GM18520 (cell line): ENCODE data around the gene SLC13A4.
"Not testable (repeated sequence)": the region's sequence is repeated elsewhere in the genome, so short reads cannot be mapped to it uniquely, and the experiment has no call there.

ENCODE experiments used
- ATAC-seq: cut with Tn5 transposase; IDR thresholded peaks from one replicate; pipeline ENCODE4 v1.9.1; 2021; ENCODE audit not compliant: unreplicated experiment

Gene SLC13A4

DNA sequence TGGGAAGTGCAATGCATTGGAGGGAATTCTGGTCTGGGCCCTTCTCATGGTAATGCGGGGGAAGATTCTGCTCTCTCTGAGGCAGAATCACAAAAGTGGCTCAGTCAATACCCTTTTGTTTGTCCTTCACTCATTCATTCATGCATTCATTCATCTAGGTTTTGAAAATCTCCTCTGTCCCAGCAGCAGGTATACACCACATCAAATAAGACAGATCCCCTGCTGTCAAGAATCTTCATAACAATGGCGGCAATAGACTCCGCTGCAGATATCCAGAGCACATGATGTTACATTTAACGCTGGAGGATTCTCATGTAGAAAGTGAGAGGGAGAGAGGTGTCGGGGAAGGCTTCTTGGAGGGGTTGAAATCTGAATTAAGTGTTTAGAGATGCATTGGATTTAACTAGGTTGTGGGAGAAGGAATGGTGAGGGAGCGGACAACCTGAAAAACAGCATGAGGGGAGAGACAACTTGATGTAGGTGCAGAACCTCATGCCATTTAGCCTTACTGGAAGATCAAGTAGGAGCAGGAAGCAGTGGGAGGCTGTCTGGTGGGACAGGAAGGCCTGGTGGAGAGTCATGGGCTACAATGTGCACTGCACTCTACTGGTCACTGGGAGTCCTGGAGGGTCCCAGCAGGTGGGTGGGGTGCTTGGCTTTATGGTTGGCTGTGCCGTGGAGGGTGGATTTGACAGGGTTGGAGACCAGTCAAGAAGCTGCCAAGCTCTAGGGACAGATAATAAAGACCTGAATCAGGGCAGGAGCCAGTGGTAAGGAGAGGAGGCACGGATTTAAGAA lies 25.8 kb upstream of the SLC13A4 start:
- no peak for ATAC-seq

DNA sequence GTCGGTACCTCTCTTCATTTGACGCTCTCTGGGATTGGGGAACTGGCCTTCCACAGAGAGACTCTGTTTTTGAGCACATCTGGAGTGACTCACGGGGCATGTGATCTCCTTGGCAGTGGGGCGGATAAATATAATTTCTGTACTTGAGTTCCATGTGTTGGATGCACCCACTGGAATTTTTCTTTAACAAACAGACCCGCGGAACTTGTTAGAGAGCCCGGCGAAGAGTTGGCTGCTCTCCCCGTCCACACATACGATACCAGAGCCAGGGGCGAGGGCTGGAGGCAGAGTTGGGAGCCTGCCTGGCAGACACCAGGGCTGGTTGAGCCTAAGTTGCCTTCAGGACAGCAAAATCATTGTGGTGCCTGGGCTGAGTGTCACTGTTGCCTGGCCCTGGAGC lies 20.8 kb upstream of the SLC13A4 start, which contains the start of gene FAM180A:
TSS of gene FAM180A (minus strand) at position 44 of the 400 bp plus-strand sequence. CDS start 233 bp downstream, outside the sequence.
- ATAC-seq, result no peak

DNA sequence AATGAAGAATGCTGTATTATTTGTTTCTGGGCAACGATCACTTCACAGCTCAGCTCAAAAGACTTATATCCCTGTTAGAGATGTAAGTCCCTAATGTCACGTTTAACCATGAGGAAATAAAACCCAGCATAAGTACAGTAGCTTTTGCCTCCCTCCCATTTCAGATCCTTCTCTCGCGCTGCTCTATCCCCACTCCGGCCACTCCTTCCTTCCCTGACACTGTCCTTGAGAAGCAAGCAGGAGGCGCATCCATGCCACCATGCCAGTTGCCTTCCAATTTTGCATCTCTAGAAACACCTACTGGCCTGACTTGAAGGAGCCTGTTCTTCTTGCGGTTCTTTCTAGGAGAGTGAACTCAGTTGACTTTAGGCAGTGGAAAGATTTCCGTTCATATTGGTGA lies 19.4 kb upstream of the SLC13A4 start:
- no peak for ATAC-seq

DNA sequence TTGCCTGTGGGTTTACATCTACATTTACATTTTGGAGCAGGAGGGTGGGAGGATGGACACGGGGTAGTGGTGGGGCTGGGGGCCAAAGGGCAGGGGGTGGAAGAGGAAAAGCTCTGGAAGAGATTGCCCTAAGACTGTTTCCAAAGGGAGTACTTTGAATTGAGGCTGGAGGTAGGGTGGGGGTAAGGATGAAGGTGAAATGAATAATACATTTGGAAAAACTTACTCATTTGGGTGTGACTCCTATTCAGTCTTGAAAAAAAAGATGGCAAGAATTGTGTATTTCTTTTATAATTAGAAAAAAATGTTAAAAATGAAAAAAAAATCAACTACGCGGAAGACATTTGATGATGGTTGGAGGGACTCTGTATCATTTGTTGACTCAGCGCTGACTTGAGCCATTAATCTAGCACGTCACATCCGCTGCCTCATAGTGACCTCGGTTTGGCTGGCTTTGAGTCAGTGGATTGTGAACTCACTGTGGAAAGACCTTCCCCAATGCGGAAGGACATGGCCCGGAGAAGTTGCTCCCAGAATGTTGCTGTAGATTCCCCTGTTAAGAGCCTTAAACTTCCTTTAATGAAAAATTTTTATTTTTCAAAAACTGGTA lies 17.8 kb upstream of the SLC13A4 start:
- no peak for ATAC-seq

DNA sequence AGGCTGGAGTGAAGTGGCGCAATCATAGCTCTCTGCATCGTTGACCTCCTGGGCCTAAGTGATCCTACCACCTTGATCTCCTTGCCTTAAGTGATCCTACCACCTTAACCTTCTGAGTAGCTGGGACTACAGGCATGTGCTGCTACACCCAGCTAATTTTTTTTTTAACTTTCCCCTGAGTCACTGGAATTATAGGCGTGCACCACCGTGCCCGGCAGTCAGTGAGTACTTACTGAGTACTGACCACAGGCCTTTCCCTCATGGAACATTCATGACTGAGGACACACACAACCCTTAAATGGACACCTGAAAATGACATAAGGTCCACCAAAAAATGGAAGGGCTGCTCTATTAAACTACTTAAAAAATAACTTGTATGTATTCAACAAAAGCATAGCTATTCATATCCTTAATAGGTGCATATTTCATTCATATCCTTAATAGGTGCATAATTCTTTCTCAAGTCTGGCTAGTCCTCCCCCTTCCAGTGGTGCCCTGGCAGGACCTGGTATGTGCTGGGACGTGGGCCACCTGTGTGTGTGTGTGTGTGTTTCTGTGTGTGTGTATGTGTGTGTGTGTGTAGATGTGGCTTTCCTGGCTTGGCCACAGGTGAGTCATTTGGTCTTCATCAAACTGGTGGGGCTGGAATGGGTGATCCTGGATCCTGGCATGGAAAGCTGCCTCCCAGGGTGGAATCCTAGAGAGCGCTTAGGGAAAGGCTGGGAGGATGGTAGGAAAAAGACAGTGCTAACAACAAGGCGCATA lies 17.1 kb upstream of the SLC13A4 start:
- no peak for ATAC-seq

DNA sequence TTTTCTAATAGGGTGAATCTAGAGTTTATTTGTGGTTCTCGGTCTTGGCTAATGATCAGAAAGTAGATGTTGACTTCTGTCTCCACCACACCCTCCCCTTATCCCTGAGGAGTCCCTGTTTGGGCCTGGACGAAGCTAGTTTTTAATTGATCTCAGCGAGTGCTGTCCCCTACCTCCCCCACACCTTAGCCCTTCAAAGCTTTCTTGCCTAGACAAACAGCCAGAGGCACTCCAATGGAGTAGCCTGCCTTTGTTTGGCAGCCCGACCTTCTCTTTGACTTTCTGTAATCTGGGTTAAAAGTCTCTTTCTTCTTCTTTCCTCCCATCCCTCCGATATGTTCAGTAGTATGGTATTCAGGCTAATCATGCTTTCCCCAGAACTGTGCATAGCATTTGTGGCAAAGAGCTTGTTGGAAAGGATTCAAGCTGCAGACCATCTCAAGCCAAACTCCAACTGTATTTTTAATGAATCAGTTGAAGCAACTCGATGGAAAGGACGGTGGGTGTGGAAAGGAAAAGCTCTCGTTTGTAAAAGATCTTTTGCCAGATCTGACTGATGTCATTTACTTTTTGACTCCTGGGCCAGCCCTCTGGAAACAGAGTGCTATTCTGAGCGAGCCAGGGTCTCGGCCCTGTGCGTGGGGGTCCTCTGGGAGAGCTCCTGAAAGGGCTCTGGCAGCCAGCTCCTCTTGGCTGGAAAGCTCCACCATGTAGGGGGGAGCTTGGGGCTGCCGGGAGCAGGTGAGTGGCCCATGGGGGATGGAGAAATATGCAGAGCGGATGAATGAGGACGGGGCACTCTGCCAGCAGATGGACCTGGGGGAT lies 16.1 kb upstream of the SLC13A4 start:
- ATAC-seq, result no peak

DNA sequence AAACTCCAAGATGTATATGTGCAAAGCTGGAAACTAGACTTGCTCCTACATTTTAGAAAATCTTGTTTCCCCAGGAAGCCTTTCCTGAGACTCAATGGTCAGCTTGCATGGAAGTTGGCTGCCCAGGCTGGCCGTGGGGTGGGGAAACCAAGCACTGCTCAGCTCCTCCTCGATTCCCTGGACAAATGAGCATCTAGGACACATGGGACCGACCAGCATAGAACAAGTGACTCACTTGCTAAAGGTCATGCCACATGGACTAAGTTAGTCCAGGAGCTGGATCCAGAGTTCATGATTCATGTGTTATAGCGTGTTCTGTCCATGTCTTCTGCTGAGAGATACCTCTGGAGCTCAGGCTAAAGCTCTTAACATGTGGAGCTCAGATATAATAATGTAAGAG lies 14.4 kb upstream of the SLC13A4 start:
- no peak for ATAC-seq

DNA sequence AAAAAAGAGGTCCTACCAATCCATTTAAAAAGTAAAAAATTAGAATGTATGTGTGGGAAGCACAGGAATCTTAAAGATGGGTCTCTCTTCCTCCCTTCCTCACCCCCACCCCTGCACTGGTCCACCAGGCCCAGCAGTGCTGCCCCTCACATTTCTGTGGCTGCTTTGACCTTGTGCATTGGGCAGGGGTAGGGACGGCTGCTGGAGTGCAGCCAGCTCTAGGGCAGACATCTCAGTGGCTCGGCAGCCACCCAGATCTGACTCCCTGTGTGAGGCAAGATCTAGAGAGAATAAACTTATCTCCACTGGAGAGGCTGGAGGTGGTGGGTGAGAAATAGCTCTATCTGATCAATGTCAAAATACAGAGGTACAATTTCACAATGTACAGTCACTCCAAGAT lies 13.9 kb upstream of the SLC13A4 start:
- ATAC-seq, result no peak

DNA sequence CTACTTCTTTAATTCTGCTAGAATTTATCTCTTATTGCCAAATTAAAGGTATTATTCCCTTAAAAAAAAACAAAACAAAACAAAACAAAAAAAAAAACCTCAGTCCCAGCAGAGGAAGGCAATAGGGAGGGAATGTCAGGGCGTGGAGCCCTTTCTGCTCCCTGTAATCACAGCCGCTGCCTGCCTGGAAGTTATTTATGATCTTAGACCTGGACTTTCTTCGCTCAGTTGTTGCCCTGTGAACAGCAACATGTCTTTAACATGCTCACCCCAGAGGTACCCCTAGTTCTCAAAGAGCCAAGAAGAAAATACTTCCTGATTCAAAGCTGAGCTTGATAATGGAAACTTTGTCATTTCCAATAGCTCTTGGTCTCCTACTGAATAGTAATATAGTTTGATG lies 12.9 kb upstream of the SLC13A4 start:
- no peak for ATAC-seq

DNA sequence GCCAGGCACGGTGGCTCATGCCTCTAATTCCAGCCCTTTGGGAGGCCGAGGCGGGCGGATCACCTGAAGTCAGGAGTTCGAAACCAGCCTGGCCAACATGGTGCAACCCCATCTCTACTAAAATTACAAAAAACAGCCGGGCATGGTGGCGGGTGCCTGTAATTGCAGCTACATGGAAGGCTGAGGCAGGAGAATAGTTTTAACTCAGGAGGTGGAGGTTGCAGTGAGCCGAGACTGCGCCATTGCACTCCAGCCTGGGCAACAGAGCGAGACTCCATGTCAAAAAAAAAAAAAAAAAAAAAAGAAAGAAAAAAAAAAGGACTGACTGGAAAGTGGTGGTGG lies 9.3 kb upstream of the SLC13A4 start:
- not testable (repeated sequence) for ATAC-seq

DNA sequence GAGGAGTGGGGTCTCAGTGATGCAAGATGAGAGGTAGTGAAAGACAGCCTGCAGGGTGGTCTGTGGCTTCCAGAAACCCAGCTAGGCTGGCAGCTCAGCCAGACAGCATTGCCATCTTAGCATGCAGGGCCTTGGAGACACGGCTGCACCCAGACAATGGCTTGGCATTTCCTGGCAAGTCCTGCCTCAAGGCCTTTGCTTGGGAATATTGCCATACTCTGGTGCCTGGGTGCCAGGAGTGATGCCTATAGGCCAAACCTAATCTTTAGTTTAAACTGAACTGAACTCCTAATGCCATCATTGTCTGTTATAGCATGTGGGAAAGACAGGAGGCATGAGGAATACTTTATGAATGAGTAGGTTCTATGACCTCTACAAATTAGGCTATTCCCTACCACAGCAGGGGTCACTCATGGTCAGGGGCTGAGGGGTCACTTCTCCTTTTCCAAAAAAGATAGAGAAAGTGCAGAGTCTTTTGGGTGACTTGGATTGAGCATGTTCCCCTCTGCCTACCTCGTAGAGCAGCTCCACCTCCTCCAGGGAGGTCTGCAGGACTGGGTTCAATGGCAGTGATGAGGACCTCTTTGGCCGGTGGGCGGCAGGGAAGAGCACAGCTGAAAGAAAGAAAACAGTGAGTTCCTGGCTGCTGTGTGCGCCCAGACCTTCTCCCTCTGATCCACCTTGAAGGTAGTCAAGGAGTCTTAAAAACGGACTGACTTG lies 8.8 kb upstream of the SLC13A4 start:
- no peak for ATAC-seq

DNA sequence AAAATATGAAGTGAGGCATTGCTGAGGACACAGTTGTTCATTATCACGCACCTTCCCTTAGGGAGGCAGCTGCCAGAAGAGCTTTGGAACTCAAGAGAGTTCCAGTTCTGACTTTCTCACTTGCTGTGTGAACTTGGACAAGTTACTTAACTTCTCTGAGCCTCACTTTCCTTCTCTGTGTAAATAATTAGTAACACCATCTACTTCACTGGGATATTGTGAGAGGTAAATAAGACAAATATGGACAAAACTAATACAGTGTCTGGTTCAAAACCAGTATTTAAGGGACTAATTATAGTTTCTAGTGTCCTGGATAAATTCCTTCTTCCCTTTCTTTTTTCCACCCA lies 6.3 kb upstream of the SLC13A4 start:
- no peak for ATAC-seq

DNA sequence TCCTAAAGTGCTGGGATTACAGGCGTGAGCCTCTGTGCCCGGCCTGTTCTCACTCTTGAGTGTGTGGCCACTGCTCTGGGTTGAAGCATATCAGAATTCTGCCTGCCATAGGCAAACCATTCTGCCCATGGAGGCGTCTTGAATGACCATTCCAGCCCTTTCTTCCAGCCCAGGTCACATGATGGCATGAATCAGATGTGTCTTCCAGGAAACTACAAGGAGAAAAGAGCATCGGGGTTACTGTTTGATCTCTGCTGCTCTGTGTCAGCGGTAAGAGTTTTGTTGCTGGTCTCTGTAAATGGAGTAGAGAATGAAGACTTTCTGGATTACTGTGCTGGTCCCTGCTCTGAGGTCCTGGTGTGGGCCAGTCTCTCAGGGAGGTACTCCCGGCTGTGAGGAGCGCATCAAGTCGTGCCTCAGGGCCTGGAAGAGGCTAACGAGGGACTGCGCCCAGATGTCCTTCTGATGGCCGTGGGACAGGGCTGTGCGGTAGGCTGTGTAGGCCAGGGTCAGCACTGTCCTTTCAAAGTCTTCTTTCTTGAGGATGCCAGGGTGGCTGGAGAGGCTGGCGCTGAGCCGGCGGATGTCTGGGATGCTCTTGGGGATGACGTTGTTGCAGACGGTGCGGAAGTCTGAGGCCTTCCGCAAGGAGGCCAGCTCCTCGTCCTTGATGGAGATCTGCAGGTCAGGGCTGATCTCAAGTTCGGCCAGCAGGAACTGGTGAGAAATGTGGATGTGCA lies 5.8 kb upstream of the SLC13A4 start:
- ATAC-seq, result no peak

DNA sequence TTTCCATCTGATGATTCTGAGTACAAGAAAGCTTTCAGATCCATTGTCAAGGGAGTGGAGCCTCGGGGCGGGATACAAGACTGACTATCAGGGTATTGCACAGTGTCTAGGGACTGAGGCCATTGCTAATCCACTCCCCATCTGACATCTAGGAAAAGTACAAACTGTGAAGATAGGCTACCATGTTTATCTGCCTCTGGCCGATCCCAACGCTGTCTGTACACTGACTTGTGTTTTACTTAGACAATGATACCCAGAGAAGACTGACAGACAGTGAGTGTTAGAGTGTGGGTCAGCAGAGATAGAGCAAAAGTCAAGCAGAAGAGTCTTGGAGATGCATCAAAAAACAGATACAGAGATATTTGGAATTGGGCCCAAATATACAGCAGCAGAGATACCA lies 3.1 kb upstream of the SLC13A4 start:
- no peak for ATAC-seq

DNA sequence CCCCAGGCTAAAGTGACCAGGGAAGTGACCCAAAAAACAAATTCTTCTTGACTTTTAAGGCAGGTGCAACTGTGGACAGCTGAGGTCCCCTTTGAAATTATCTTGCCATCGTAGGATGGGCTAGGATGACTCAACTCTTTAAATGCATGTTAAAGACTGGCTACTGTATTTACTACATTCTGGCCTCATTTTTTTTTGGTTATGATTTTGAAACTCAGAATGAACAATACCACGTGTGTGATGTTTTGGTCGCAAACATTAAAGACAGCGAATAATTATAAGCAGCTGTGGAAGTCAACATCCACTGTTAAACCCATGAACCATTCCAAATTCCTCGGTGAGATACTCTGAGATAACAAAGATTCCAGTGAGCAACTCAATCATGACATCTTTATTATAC lies 1.2 kb upstream of the SLC13A4 start:
- no peak for ATAC-seq

DNA sequence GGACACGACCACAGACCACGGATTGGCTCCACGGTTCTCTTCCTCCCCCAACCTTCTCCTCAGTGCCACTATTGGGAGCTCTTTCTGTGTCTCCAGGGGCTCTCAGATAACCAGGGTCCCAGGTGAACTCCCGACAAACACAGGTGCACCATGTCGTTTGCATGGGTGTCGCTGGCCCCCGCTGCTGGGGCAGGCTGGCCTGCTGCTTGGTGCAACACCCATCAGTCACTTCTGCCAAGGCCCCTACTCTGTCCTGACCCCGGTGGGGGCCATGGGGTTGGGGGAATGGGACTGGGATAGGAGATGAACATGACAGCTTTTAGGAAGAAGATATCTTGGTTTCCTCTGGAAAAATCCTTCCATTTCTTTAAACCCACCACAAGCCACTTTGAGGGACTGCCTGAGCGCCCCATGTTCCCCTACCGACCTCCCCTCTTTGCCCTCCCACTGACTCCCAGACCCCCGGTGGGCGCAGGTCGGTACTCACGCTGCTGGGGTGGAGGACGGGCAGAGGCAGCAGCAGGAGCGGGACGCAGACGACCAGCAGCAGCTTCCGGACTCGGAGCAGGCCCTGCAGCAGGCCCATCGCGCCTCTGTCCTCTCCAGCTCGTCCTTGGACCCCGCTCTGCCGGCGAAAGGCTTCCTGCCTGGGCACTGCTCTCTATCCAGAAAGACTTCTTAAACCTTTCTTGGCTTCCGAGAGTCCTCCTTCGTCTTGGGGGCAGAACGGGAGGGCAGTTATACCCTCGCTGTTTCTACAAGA lies 894 bp downstream of the SLC13A4 start:
- ATAC-seq, result no peak

DNA sequence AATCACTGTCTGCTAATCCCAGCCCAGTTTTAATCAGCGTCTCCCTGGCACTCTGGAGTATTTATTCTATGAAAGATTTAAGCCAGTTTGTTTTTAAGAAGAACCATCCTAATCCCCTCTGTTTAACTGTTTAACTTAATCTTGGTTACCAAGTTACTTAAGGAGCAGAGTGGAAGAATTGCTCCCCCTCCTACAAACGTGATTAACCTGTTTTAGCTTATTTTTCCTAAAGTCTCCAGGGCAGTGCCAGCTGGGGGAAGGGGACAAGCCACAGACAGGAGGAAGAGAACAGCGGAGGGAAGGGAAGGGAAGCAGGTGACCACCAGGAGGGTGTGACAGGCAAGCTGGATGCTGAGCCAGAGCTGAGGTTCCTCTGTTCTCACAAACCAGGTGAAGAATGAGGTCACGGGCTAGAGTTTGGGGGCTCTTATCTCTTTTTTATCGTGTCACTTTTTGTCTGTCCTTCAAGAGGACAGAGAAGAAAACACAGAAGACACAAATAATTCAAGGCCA lies 1.7 kb downstream of the SLC13A4 start:
- no peak for ATAC-seq

DNA sequence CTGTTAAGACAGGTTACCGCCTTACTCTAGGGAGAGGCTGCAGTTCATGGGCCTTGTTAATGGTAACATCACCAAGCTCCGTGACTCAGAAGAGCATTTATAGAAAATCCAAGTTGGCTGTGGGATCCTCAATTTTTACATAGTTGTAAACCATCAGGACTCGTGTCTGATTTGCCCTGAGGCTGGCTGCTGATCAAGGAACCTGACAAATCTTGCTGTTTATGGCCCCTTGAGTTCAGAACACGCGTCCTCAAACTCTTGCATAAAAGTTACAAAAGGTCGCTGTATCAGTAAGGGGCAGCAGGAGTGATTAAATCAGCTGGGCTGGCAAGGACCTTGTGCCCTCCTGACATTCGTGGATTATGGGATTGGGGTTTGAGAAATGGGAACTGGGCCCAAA lies 4.6 kb downstream of the SLC13A4 start:
- ATAC-seq, result no peak

DNA sequence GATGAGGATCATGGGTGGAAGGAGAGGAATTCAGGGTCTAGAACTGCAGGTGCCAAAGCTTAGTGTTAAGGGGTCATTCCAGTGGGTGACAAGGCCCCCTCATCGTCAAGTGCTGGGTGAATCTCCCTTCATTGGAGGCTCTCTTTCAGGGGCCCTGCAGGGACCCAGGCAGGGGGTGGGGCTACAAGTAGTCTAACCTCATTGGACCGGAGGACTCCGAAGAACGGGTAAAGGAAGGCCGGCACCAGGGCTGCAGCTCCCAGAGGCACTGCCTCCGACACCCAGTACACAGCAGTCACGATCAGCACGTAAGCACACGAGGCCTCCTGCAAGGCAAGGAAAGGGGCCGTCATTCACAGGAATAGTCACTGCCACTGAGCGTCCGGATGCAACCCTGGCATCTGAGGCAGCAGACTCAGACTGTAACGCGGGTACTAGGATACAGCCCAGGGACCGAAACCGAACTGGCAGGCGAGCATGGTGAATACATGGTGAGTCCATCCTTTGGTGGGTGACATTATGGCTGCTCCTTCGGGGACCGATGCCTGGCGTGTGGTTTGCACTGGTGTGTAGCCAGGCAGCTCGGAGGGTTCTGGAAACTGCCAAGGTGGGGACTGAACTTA lies 6.7 kb downstream of the SLC13A4 start:
- ATAC-seq, result no peak
